ENCODE results near the gene SLC25A41. TPM values are rescaled to one million over a fixed set of nuclear protein-coding genes. Genes with fewer than 3 reads are reported as not detected.

Gene SLC25A41
- total and polyA plus RNA-seq, 2 of the 13 experiments (the other 11 are each of a cell fraction or from before 2014, with no cell fraction given), result 0.33 to 0.95 TPM

GRCh38 chr19:6460099-6460884 lies 26.7 kb upstream of the SLC25A41 start (continued):
- TF ChIP-seq ZNF766 (CRISPR knock-in tag; IDR thresholded peaks at IDR 0.05; ENCODE audit: borderline replicate concordance) (0 out of 2 replicates have a peak, but pooled peaks have one; percentile 11), ZNF678 (CRISPR knock-in tag; IDR thresholded peaks at IDR 0.05) (no peak), PAXIP1 (CRISPR knock-in tag; conservative IDR thresholded peaks at IDR 0.05) (peak; percentile 24), NFYB (CRISPR knock-in tag; IDR thresholded peaks at IDR 0.05) (peak; percentile 81), SP4 (CRISPR knock-in tag; IDR thresholded peaks at IDR 0.05) (peak; percentile 72), STAG1 (CRISPR knock-in tag; IDR thresholded peaks at IDR 0.05) (0 out of 2 replicates have a peak, but pooled peaks have one; percentile 8), CENPT (CRISPR knock-in tag; IDR thresholded peaks at IDR 0.05; ENCODE audit: low read depth) (no peak), ZFP90 (CRISPR knock-in tag; IDR thresholded peaks at IDR 0.05; ENCODE audit: borderline replicate concordance) (peak; percentile 84; the same call in 1 of the 2 replicates), SMAD1 (CRISPR knock-in tag; IDR thresholded peaks at IDR 0.05; ENCODE audit: borderline replicate concordance, low read depth) (peak; percentile 55; the same call in 1 of the 2 replicates), POGK (CRISPR knock-in tag; conservative IDR thresholded peaks at IDR 0.05) (peak; percentile 49; the same call in 1 of the 2 replicates), SCMH1 (CRISPR knock-in tag; IDR thresholded peaks at IDR 0.05; ENCODE audit: borderline replicate concordance) (no peak), PHF20 (CRISPR knock-in tag; IDR thresholded peaks at IDR 0.05) (0 out of 2 replicates have a peak, but pooled peaks have one; percentile 25), ZNF362 (CRISPR knock-in tag; IDR thresholded peaks at IDR 0.05; ENCODE audit: borderline replicate concordance) (no peak), SRY (CRISPR knock-in tag; IDR thresholded peaks at IDR 0.05) (no peak), RXRB (CRISPR knock-in tag; IDR thresholded peaks at IDR 0.05; ENCODE audit: borderline replicate concordance) (peak; percentile 61), CHD2 (IDR thresholded peaks at IDR 0.05; ENCODE audit: low read depth, low read length) (no peak)

All from HepG2 (cell line).